Measurements from ENCODE around the gene NABP1. TPM values are rescaled to one million over a fixed set of nuclear protein-coding genes. Genes with fewer than 3 reads are reported as not detected.

The NABP1 gene
- total and polyA plus RNA-seq, 10 of the 15 experiments (the other 5 are each of a cell fraction or from before 2014, with no cell fraction given), result 22.9 to 65.7 (median 39.9) TPM

- SMC1A ChIA-PET (ENCODE audit: uncharacterized antibody, unreplicated experiment), result interaction anchor here (2.0 to 4.4 kb wide), 3 partner anchors 13 to 36 kb away, joined by 12 to 29 read pairs (median 27); partner anchors contain the start of gene NABP1
- Histone ChIP-seq H3K9me3 (replicated peaks; ENCODE audit: control insufficient read depth, insufficient read depth, low read length) (no peaks in the 10 kb centered on the region; the same call in 2 of the 3 replicates), H3K36me3 (ENCODE audit: control insufficient read depth in 2 of 2, insufficient read depth in 2 of 2, low read length in 1 of 2) (no peaks in the 10 kb centered on the region), H3K4me3 (no peak overlapping the region), H2AFZ (ENCODE audit: control insufficient read depth, low read depth, low read length) (no peak overlapping the region), H3K4me2 (ENCODE audit: control insufficient read depth, insufficient read depth) (no peak overlapping the region), H3K27ac (ENCODE audit: control insufficient read depth, insufficient read depth) (no peak overlapping the region), H3K4me1 (ENCODE audit: control insufficient read depth, insufficient read depth, low read length) (0 out of 2 replicates have a peak, but pooled peaks cover 6% of the 10 kb centered on the region), H3K27me3 (replicated peaks in 1 of 2; ENCODE audit: control insufficient read depth in 2 of 2, insufficient read depth in 2 of 2, low read length in 1 of 2) (no peaks in the 10 kb centered on the region), H3K79me2 (ENCODE audit: control insufficient read depth, insufficient read depth, low read length) (no peaks in the 10 kb centered on the region), H4K20me1 (ENCODE audit: control insufficient read depth, insufficient read depth) (no peaks in the 10 kb centered on the region), H3K9ac (ENCODE audit: control insufficient read depth, insufficient read depth, low read length) (no peak overlapping the region)
- 77% methylated on average over 5 of the region's 5 CpGs for WGBS (ENCODE audit: insufficient coverage, insufficient replicate concordance, low lambda C conversion rate, missing lambda C conversion rate)
- POLR2A ChIA-PET, result interaction anchor here (2.0 kb wide), 1 partner anchor 23 kb away, joined by 7 read pairs; no protein-coding TSS in a partner anchor
- DNase-seq (ENCODE audit: low read depth, low spot score) (no peak), FAIRE-seq (no peak), ATAC-seq (no peak)
- CTCF ChIA-PET, result interaction anchor here (0.9 to 1.7 kb wide), 3 partner anchors 13 to 33 kb away, joined by 3 to 7 read pairs (median 3); no protein-coding TSS in a partner anchor
- intact Hi-C loops (cut with micrococcal nuclease; ENCODE audit: unreplicated experiment) (no loop called here), in situ Hi-C loops (cut with MboI) (loop anchor here (25.0 kb wide), 1 partner anchor 767 kb away; the partner anchor contains the start of gene GLS)
- no peak for TF ChIP-seq BHLHE40 (IDR thresholded peaks at IDR 0.05; ENCODE audit: borderline replicate concordance in 1 of 2, low read depth in 2 of 2, low read length in 1 of 2)
- no peak for TF ChIP-seq SUZ12 (IDR thresholded peaks at IDR 0.05; ENCODE audit: unreplicated experiment)
- TF ChIP-seq NFYA (IDR thresholded peaks at IDR 0.05; ENCODE audit: borderline replicate concordance, low read depth, low read length), result no peak
- TF ChIP-seq PAX8 (IDR thresholded peaks at IDR 0.05), result no peak
- no peak for TF ChIP-seq EGR1 (IDR thresholded peaks at IDR 0.05; ENCODE audit: borderline replicate concordance in 1 of 2, low read depth in 2 of 2, low read length in 2 of 2)
- TF ChIP-seq MEF2A (IDR thresholded peaks at IDR 0.05; ENCODE audit: insufficient read depth, low read depth, low read length), result no peak
- TF ChIP-seq KAT2A (conservative IDR thresholded peaks at IDR 0.05; ENCODE audit: control insufficient read depth, low read depth, low read length), result no peak
- peak; percentile 61; the same call in 1 of the 2 replicates for TF ChIP-seq SPI1 (IDR thresholded peaks at IDR 0.05; ENCODE audit: borderline replicate concordance, insufficient read depth, low read depth, low read length)
- TF ChIP-seq RAD21 (IDR thresholded peaks at IDR 0.05; ENCODE audit: insufficient read depth, low read depth, low read length), result no peak
- RAD21 ChIA-PET (ENCODE audit: unreplicated experiment), result interaction anchor here (2.0 kb wide), 1 partner anchor 22 kb away, joined by 16 read pairs; no protein-coding TSS in a partner anchor
- BruUV-seq (replicated peaks), result no TSS peak
These were observed 24.1 kb upstream of the NABP1 start for GRCh38 chr2:191653667-191654391.
